HFF-Myc (cell line): ENCODE results near the gene L1CAM.
A peak's percentile ranks its signal among the peaks of the same experiment; 100 is the strongest.

Experiments used
- DNase-seq: peaks from one replicate; pipeline ENCODE4 v3.0.0-alpha.2; 2011; ENCODE audit warnings: low read depth; ENCODE audit errors: extremely low read depth
- H3K4me3 ChIP-seq: replicated peaks from 2 replicates; pipeline ENCODE4 v1.5.1; 2011; ENCODE audit warnings: low read depth, mild to moderate bottlenecking, control low read depth, low read length
- TF ChIP-seq, protein P1 (sequence below): IDR thresholded peaks from 2 replicates; pipeline ENCODE4 v1.5.1; 2012; ENCODE audit warnings: mild to moderate bottlenecking, low read depth, low read length, control low read depth; ENCODE audit errors: missing control alignments

The L1CAM gene

GRCh38 chrX:153924149-153924861, 38.3 kb upstream of the L1CAM start:
- DNase-seq, result no peak
- TF ChIP-seq, protein P1, sequence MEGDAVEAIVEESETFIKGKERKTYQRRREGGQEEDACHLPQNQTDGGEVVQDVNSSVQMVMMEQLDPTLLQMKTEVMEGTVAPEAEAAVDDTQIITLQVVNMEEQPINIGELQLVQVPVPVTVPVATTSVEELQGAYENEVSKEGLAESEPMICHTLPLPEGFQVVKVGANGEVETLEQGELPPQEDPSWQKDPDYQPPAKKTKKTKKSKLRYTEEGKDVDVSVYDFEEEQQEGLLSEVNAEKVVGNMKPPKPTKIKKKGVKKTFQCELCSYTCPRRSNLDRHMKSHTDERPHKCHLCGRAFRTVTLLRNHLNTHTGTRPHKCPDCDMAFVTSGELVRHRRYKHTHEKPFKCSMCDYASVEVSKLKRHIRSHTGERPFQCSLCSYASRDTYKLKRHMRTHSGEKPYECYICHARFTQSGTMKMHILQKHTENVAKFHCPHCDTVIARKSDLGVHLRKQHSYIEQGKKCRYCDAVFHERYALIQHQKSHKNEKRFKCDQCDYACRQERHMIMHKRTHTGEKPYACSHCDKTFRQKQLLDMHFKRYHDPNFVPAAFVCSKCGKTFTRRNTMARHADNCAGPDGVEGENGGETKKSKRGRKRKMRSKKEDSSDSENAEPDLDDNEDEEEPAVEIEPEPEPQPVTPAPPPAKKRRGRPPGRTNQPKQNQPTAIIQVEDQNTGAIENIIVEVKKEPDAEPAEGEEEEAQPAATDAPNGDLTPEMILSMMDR, result no peak
- no peak overlapping the region for H3K4me3 ChIP-seq

DNA sequence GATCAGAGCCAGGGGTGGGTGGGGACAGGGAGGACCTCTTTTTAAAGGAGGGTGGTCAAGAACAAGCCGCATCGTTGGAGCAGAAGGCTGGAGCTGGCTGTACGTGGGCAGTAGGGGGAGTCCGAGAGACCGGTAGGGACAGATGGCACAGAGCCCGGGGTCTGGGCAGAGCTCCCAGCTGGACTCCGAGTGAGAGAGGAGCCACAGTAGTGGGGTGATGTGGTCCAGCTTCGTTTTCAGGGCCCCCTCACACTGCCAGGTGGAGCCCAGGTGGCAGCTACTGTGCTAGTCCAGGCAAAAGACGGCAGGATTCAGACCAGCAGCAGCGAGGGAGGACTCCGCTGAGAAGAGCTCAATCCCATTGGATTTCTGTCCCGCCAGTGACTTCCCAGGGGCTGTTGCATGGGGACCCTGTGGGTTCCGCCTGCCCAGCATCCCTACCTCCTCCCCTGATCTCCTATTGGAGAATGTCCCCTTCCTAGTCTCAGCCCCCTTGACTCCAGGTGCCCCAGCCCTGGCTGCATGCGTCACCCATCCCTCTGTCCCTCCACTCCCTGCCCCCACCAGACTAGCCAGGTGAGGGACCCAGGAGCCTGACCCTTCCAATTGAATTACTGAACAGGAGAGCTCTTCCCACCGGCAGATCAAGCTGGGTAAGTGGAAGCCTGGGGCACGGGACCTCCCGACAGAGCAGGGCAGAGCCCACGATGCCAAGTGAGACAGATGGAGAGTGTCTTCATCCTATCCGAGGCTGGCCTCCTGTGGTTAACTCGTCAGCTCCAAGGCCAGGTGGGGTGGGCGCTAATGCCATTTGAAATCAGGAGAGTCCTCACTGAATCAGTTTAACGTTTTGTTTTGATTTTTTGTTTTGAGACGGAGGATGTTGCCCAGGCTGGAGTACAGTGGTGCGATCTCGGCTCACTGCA, 37.2 kb upstream of the L1CAM start:
- no peak overlapping the region for H3K4me3 ChIP-seq
- no peak for DNase-seq
- TF ChIP-seq, protein P1, result peak; percentile 43

DNA sequence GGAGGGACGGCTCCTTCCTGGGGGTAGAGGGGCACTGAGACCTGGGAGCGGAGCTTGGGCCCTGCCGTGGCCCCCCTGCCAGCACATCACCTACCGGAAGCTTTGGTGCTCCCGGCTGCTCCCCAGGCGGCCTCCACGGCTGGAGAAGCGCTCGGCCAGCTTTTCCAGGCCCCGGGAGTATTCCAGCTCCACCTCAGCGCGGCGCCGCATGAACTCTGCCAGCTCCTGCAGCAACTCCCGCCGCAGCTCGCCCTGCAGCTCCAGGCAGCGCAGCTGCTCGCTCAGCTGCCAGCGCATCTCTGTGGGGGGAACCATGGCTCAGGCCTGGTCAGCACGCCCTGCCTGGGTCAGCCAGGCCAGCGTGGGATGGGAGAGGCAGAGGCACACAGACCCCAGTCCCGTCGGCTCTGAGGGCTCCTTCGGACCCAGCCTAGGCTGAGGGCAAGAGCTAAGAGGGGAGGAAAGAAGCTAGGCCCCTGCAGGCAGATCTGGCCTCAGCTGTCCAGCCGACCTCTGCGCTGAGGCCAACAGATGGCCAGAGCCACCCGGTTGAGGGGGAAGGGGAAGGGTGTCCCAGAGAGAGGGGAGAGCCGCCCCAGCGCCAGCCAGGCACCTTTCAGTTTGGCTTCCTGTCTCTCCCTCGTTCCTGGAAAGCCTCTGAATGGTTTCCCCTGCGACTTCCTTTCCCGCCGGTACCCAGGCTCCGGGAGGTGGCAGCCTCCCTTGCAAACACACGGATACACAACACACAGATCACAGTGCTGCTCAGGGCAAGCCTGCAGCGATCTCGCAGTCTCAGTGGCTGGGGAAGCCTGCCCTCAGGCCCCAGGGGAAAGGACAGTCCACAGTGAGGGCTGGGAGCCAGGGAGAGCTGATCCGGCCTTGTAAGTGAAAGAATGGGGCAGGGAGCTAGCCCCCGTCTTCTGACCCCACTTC, 35.8 kb upstream of the L1CAM start:
- DNase-seq, result no peak
- no peak overlapping the region for H3K4me3 ChIP-seq

DNA sequence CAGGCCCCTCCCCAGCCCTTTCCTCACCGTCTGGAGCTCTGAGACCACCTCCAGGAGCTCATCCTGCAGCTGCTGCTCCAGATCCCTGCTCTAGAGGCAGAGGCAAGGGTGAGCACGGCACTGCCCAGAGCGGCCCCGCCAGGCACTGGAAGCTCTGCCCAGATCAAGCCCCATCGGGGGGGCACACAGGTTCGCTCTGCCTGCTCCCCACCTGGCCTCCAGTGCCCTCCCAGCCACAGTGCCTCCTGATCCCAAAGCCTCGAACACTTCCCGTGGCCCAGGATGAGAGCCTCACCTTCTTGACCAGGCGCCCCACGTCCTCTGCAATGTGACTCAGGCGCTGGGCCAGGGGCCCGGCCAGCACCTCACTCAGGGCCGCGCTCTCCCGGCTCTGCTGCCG, 35.1 kb upstream of the L1CAM start:
- H3K4me3 ChIP-seq, result no peak overlapping the region
- TF ChIP-seq, protein P1, result no peak
- no peak for DNase-seq

More for the DNA sequence above, 35.8 kb upstream of the L1CAM start:
- TF ChIP-seq, protein P1, result no peak

DNA sequence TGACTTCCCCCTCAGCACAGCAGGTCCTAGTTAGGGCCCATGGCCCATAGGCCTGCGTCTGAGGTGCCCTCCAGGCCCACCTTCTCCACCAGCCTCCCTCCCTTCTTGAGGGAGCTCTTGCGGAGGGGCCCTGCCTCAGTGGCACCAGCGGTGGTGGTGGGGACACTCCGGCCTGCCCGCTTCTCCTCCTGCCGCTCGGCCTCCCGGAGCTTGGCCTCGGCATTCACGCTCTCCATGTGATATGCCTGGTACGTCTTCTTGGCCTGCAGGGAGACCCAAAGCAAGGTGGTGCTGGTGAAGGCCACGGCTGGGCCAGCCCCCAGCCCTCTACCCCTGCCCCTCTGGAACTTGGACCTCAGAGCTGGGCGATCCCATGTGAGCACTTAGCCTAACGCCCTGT, 34.6 kb upstream of the L1CAM start:
- TF ChIP-seq, protein P1, result no peak
- H3K4me3 ChIP-seq, result no peak overlapping the region
- no peak for DNase-seq

DNA sequence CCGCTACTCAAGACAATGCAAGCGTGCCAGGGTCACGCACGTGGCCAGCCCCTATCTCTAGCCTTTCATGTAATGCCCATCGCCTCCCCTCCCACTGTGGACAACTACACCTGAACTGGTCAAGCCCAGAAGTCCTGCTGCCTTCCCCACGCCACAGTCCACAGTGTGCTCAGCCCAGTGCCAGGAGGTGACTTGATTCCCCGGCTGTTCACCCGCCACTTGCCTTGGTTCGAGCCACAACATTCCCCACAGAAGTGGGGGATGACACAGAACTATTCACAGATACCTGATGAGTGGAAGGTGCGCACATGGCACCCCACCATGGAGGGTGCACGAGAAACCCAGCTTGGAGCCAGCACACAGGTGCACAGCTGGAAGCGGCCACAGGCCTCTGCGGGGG, 33.3 kb upstream of the L1CAM start:
- H3K4me3 ChIP-seq, result no peak overlapping the region
- no peak for DNase-seq
- TF ChIP-seq, protein P1, result no peak
